SHP77 treated with DMSO at 0.1 percent for 48 hours (cell line): Measurements from ENCODE around the gene RNF2.

Experiments used
- DNase-seq: peaks from one replicate; lab custom pipeline; 2025; lab: John Stamatoyannopoulos, UW

The RNF2 gene

GRCh38 chr1:185096531-185096930, 51.2 kb downstream of the RNF2 start:
- no peak for DNase-seq

- no peak for DNase-seq
These were observed 58.7 kb downstream of the RNF2 start for GRCh38 chr1:185104083-185104482.

- no peak for DNase-seq
These were observed 59.8 kb downstream of the RNF2 start for GRCh38 chr1:185105121-185105520.

- no peak for DNase-seq
These were observed 63.0 kb downstream of the RNF2 start for GRCh38 chr1:185108321-185108720.

- no peak for DNase-seq
These were observed 64.8 kb downstream of the RNF2 start for GRCh38 chr1:185110145-185110544.

- DNase-seq = no peak
These were observed 66.5 kb downstream of the RNF2 start for GRCh38 chr1:185111873-185112272.

GRCh38 chr1:185112356-185112755, 67.0 kb downstream of the RNF2 start:
- no peak for DNase-seq

- no peak for DNase-seq
These were observed 84.3 kb downstream of the RNF2 start for GRCh38 chr1:185129708-185130107.

GRCh38 chr1:185132534-185132933, 87.2 kb downstream of the RNF2 start:
- no peak for DNase-seq

- DNase-seq = no peak
These were observed 92.7 kb downstream of the RNF2 start for GRCh38 chr1:185137896-185138545.

GRCh38 chr1:185139246-185139645, 93.9 kb downstream of the RNF2 start:
- DNase-seq = no peak

- no peak for DNase-seq
These were observed 98.9 kb downstream of the RNF2 start for GRCh38 chr1:185144233-185144632.

- DNase-seq = no peak
These were observed 105.9 kb downstream of the RNF2 start for GRCh38 chr1:185151215-185151614.
